ENCODE data around the gene GLG1.

- TF ChIP-seq CTCF (IDR thresholded peaks at IDR 0.05 in 2 of 3, conservative IDR thresholded peaks at IDR 0.05 in 1 of 3; ENCODE audit: borderline replicate concordance in 1 of 3, insufficient read depth in 1 of 3, low read depth in 2 of 3, low read length in 2 of 3), result no peak
- no peak for TF ChIP-seq REST (IDR thresholded peaks at IDR 0.05; ENCODE audit: low read depth)
These were observed 150.7 kb downstream of the GLG1 start for GRCh38 chr16:74456290-74456625.
